GM12892 (cell line): ENCODE data around the gene PDZRN3.

Experiments used
- DNase-seq: peaks from one replicate; pipeline ENCODE4 v3.0.0; 2011; ENCODE audit not compliant: insufficient read length
- FAIRE-seq: peaks from 2 replicates; lab custom pipeline; 2011; peaks lifted over from hg19 to GRCh38; lab: Jason Lieb, UNC
- POLR2A ChIP-seq: IDR thresholded peaks from 2 replicates; pipeline ENCODE4 v1.6.1; 2011; ENCODE audit warnings: low read depth, low read length, control low read depth
- POLR2AphosphoS5 ChIP-seq: IDR thresholded peaks from 2 replicates; pipeline ENCODE4 v1.6.1; 2011; ENCODE audit warnings: low read depth, low read length, control low read depth
- TAF1 ChIP-seq: IDR thresholded peaks from 2 replicates; pipeline ENCODE4 v1.6.1; 2011; ENCODE audit warnings: low read depth, mild to moderate bottlenecking, control low read depth, low read length, borderline replicate concordance

The PDZRN3 gene

DNA sequence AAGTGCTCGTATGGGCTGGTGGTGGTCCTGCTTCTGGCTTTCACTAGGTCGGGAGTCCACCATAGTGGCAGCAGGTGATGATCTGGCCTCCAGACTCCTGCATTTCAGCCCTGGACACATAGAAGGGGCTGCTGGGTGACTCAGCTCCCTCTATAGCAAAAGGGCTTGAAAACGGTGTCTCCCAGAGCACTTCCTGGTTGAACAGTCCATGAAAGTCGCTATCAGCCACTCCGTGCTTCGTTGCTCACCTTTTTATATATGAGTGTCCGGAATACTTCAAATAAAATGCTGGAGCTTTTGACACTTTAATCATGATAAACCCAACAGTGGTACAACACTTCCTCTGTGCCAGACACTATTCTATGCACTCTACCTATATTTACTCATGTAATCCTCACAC, 213.2 kb downstream of the PDZRN3 start:
- TF ChIP-seq POLR2AphosphoS5, result no peak
- no peak for TF ChIP-seq POLR2A
- TF ChIP-seq TAF1, result no peak
- DNase-seq, result no peak
- FAIRE-seq, result no peak

DNA sequence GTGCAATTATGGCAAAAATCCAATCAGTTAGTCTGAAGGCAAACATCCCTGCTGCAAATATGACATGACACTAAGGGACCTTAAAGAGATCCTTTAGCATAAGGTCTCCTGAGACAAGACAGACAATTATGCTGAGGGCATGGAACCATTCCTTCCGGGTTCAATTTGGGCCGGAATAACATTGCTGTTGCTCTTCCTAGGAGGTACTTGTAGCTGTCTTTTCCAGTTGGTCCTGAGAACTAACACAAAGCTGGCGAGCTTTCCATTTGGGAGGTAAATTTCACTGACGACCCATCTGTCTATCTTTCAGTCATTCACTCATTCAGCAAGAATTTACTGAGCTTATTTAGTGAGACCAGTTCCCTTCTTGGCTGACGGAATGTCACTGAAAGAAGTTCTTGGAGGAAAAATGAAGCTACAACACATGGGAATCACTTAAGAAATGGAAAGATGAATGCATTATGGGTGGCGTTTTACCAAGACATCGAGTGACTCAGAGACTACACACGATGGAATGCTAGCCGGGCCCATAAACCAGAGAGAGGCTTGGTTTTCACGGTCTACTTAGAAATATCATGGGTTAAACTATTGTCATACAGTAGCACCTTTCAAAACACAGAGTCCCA, 215.5 kb downstream of the PDZRN3 start:
- FAIRE-seq (no peak), DNase-seq (no peak)
- TF ChIP-seq POLR2AphosphoS5, result no peak
- TF ChIP-seq TAF1, result no peak
- TF ChIP-seq POLR2A, result no peak

DNA sequence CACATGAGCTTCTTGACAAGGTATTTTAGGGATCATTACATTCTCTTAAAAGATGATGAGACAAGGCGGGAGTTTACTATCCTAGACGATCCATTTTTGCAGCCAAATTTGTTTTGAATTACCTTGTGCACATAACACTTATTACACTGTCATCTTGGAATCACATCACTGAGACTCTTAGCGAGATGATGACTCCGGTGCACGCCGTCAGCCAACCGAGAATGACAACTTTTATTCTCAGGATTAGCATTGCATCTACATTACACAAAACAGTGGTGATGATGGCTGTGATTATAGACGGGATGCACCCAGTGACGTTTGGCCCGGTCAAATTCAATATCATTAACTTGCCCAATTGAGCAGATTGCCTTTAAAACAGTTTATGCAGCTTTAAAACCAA, 216.1 kb downstream of the PDZRN3 start:
- DNase-seq (no peak), FAIRE-seq (no peak)
- TF ChIP-seq POLR2A (no peak), TAF1 (no peak)

DNA sequence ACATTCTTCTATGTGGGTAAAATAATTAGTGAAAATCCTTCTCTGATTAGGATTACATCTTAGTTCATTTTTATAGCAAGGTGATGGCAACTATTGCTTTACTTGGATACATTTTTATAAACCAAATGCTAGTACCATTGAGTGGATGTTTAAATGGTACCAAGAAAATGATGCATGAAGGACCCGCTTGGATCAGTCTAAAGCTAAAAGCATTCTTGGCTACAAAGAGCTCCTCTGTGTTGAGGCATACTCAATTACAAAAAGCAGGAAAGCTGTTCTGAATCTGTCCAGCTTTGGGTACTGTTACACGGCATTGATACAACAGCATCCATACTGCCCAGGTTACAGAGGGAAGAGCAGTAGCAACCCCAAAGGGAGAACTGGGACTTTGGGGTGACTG, 217.2 kb downstream of the PDZRN3 start:
- no peak for TF ChIP-seq TAF1
- no peak for TF ChIP-seq POLR2AphosphoS5
- no peak for TF ChIP-seq POLR2A
- no peak for FAIRE-seq

DNA sequence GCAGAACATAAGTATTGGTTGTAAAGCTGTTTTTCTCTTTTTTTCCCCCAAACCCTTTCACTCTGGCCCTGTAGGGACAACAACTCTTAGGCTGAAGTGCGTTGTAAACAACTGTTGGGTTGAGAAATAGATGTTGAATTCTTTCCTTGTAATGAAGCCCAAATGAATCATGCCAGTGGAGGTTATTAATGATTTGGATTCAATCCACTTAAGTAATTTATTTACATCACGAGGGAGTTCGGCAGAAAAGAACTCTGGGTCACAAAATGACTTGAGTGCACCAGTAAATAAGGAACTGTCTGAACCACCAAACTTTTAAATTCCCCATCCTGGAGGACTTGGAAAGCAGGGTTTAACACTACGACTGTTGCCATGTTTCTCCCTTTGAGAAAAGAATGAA, 218.9 kb downstream of the PDZRN3 start:
- TF ChIP-seq TAF1 (no peak), POLR2AphosphoS5 (no peak), POLR2A (no peak)
- DNase-seq (no peak), FAIRE-seq (no peak)

More for the DNA sequence above, 217.2 kb downstream of the PDZRN3 start:
- no peak for DNase-seq

DNA sequence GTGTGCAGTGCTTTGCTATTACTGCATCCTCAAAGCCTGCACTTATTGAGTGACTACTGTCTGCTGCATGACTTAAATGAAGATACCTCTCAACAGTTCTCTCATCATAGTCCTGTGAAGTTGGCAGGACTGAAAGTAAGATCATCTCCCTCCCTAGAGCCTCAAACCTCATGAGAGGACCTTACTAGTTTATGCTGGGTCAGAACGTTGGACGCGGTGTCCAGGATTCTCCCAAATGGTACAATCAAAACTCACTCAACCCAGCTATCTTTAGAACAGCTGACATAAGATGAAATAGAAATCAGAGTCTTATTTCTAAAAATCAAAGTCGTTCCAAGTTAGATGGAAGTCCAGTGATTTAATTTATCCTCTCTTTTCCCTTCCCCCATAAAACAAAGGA, 219.7 kb downstream of the PDZRN3 start:
- FAIRE-seq (no peak), DNase-seq (no peak)
- TF ChIP-seq POLR2A, result no peak

DNA sequence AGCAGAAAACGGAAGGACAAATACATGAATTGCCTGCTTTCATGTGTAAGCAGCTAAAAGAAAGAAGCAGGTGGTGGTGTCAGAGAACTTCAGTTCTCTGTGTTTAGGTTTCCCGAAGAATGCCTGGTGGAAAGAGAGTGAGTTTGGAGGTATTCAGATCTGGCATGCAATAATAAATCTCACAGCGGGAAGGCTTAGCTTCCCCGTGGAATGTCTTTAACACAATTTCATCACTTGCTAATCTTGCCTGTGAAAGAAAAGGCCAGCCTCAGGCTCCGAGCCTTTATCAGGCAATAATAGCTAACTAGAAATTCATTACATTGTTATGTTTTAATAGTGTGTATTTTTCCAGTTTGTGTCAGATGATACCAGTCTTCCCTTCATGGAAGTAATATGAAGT, 220.3 kb downstream of the PDZRN3 start:
- no peak for FAIRE-seq
- DNase-seq, result no peak
- TF ChIP-seq POLR2AphosphoS5, result no peak
- no peak for TF ChIP-seq TAF1
- no peak for TF ChIP-seq POLR2A

DNA sequence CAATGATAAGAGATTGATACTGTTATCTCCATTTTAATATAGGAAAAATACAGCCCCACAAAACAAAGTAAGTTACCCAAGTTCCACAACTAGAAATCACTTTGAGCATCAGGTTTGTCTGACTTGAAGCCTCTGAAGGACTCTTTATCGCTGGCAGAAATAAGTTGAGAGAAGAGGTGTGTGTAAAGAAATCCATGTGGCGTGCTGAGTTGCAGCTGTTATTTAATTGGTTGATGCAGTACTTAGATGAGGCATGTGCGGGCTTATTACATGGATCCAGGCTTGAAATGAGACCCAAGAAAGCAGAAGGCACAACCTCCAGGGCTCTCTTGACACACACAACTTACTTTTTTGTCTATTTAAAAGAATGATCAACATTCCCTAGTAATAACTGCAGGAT, 221.3 kb downstream of the PDZRN3 start:
- TF ChIP-seq TAF1, result no peak
- TF ChIP-seq POLR2AphosphoS5, result no peak
- TF ChIP-seq POLR2A, result no peak
- no peak for DNase-seq

DNA sequence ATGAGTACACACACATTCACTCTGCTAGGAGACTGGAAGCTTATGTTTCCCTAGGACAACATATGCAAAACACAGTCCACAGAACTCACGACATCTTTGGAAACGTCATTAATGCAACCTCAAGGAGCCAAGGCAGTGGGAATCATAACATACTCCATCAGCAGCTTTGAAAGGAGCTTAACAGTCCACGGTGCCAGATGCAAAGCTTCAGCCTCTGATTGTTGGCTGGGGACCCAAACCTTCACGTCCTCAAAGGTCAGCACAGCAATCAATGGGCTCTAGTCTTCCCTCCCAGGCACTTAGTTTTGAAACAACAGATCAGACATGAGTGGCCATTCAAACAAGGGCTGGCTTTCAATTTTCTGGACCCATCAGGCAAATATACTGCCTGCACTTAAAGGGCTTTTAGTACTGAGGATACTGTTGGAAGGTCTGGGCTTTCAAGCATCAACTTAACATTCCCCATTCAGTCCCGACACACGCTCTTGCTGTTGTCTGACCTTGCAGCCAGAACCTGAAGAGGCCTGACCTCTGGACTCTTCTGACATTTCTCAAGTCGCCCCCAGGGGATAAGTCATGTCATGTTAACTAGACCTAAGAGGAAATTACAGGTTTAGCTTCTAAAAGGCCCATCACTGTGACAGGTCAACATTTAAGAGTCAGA, 223.0 kb downstream of the PDZRN3 start:
- TF ChIP-seq TAF1, result no peak
- no peak for TF ChIP-seq POLR2A
- no peak for TF ChIP-seq POLR2AphosphoS5
- no peak for FAIRE-seq
- no peak for DNase-seq

More for the DNA sequence above, 221.3 kb downstream of the PDZRN3 start:
- FAIRE-seq, result no peak

DNA sequence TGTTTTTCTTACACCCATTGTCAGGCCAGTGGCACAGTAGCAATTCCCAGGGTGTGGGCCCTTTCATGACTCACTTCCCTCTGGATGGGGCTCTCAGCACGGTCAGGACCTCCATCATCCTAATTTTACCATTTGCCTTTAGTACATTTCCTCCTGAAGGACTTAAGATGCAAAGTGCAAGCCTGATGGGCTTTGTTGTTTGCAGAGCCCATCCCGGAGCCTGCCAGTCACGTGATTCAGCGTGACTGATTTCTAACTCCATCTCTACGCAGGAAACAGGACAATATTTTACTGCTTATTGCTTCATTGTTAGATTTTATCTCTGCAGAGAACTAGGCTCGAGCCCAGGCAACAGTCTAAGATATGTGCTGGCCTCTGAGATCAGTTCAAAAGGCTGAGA, 223.7 kb downstream of the PDZRN3 start:
- TF ChIP-seq POLR2AphosphoS5 (no peak), TAF1 (no peak), POLR2A (no peak)
- DNase-seq (no peak), FAIRE-seq (no peak)

DNA sequence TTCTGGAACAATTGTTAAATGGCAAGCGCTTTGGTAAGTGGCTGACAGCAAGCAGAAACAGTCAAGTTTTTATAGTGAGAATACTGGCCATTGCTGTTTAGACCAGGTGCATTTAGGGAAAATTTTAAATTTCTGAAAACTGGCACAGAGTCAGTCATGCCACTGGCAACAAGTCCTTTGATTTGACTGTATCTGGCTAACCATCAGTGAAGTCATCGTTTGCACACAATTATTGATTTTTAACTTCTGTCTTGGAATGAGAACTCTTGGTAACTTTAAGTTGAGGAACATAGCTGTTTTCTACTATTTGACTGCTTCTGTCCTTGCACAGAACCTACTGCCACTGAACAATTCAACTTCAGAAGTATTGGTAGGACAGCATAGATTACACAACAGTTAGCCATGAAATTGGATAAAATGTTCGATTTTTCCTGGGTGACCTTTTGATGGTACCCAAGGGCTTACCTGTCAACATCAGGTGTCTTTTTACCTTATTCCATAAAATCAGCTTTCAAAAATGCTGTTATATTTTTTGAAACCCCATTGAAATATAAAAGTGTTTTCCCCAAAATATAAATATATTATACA, 225.0 kb downstream of the PDZRN3 start:
- DNase-seq (no peak), FAIRE-seq (no peak)
- TF ChIP-seq POLR2AphosphoS5 (no peak), POLR2A (no peak), TAF1 (no peak)

DNA sequence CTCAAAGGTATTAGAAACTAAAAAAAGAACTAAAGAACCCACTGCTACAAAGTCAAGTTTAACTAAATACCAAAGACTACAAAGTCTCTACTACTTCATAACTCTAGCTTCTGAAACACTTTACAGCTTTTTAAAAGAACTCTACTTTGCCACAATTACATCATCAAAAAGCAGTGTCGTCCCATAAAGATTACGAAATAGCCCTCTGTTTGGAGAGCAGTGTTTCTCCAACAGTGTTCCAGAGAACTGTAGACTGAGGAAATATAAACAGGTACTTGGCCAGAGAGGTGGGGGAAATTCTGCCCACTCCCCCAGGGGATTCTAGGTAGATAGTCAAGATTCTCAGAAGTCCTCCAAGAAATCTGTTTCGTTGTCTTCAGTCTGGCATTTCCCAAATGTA, 225.6 kb downstream of the PDZRN3 start:
- no peak for FAIRE-seq
- no peak for DNase-seq
- no peak for TF ChIP-seq TAF1
- TF ChIP-seq POLR2A, result no peak
- TF ChIP-seq POLR2AphosphoS5, result no peak
